Lower leg skin (tissue), 4 donors: ENCODE data around the gene LRRC14B. TPM values are rescaled to one million over a fixed set of nuclear protein-coding genes. Genes with fewer than 3 reads are reported as not detected.

Experiments used
- DNase-seq, 2 donors: peaks; one replicate each; pipeline ENCODE4 v3.0.0-alpha.2; 2019; ENCODE audit warnings: low spot score in 2 of 2
- H3K4me3 ChIP-seq: fragments of 200-600 bp; sonication (generic); 2 replicates; pipeline ENCODE4 v1.5.1; 2017; ENCODE audit warnings: mild to moderate bottlenecking, low read depth; ENCODE audit not compliant: poor library complexity, severe bottlenecking
- POLR2A ChIP-seq, 2 donors: fragments of 450-650 bp; IDR thresholded peaks; one replicate each; pipeline ENCODE4 v1.6.1; 2016 to 2017; ENCODE audit warnings: antibody characterized with exemption in 2 of 2, mild to moderate bottlenecking in 1 of 2, moderate library complexity in 1 of 2
- WGBS, 2 donors: methylation state at CpG; one replicate each; pipeline ENCODE4 v1.1.5; 2018; 5-methylcytosine and 5-hydroxymethylcytosine counted together
- intact Hi-C: fragments of 100-400 bp; cut with DNase I; formaldehyde crosslinking; loops from one replicate; pipeline ENCODE4 v1.15.0; 2023; ENCODE audit warnings: low total_unique reads
- total RNA-seq, 4 donors: library from RNA; depleted of rRNA; stranded (reverse); fragments of >200 nt; gene quantifications; one replicate each; pipeline ENCODE4 v1.1.0, GENCODE V29; 2016
- TF ChIP-seq, protein P1 (sequence below), 3 donors: fragments of 450-650 bp; IDR thresholded peaks; one replicate each; pipeline ENCODE4 v1.5.1; 2016; ENCODE audit warnings: antibody characterized with exemption in 3 of 3, mild to moderate bottlenecking in 3 of 3, moderate library complexity in 2 of 3

LRRC14B gene
- total RNA-seq, 4 donors from 2014 or later, result not detected

DNA sequence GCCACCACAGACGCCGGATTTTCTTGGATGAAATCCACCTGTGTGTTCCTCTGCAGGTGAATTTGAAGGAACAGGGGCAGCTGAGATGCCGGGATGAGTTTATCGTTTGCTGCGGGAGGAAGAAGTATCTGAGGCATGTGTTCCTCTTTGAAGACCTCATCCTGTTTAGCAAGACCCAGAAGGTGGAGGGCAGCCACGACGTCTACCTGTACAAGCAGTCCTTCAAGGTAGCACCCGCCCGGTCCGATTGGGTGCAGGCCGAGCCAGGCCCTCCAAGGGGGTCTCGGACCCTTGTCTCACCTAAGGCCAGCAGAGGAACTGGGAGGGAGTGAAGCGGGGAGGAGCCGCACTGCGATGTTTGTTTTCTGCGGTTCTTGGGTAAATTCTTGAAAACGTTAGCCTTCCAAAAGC is 18.4 kb upstream of the LRRC14B start:
- DNase-seq, result peak in 1 of 2 donors; percentile 69
- intact Hi-C loops, result no loop called here
- H3K4me3 ChIP-seq, result no peak overlapping the region
- WGBS, 2 donors, result 82 to 84% methylated on average over 17 of the region's 17 CpGs
- TF ChIP-seq, protein P1, sequence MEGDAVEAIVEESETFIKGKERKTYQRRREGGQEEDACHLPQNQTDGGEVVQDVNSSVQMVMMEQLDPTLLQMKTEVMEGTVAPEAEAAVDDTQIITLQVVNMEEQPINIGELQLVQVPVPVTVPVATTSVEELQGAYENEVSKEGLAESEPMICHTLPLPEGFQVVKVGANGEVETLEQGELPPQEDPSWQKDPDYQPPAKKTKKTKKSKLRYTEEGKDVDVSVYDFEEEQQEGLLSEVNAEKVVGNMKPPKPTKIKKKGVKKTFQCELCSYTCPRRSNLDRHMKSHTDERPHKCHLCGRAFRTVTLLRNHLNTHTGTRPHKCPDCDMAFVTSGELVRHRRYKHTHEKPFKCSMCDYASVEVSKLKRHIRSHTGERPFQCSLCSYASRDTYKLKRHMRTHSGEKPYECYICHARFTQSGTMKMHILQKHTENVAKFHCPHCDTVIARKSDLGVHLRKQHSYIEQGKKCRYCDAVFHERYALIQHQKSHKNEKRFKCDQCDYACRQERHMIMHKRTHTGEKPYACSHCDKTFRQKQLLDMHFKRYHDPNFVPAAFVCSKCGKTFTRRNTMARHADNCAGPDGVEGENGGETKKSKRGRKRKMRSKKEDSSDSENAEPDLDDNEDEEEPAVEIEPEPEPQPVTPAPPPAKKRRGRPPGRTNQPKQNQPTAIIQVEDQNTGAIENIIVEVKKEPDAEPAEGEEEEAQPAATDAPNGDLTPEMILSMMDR (IDR thresholded peaks at IDR 0.05), result no peak
- no peak for TF ChIP-seq POLR2A (IDR thresholded peaks at IDR 0.05)

DNA sequence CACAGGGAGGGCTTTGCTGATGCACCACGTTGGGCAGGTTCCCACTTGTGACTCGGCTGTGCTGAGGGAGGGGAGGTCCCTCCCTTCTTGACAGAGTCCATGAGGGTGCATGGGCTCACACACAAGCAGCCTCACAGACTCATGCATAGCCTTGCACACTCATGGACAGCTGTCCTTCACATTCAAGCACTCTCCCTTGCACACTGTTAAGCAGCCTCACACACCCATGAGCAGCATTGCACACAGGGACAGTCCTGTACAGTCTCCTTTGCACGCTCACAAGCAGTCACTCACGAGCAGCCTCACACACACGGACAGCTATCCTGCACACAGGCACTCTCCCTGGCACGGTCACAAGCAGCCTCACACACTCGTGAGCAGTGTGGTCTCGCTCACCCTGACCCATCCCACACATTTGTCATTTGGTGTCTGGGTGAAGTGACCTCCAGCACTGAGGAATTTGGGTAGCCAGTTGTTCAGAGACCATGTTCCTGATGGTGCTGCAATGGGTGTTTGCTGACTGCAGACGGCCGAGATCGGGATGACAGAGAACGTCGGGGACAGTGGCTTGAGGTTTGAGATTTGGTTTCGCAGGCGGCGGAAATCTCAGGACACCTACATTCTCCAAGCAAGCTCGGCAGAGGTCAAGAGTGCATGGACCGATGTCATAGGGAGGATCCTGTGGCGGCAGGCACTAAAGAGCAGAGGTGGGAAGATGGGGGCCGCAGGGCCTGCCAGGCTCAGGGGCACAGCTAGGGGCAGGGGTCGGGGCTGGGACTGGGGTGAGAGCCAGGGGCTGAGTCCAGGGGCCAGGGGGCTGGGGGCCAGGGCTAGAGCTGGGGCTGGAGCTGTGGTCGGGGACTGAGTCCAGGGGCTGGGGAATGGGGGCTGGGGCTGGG is 17.7 kb upstream of the LRRC14B start:
- intact Hi-C loops, result no loop called here
- H3K4me3 ChIP-seq, result no peak overlapping the region
- no peak for TF ChIP-seq POLR2A (IDR thresholded peaks at IDR 0.05)
- TF ChIP-seq, protein P1 (IDR thresholded peaks at IDR 0.05), result no peak
- peak in 1 of 2 donors; percentile 68 for DNase-seq
- WGBS, 2 donors, result 81 to 82% methylated on average over 22 of the region's 22 CpGs

DNA sequence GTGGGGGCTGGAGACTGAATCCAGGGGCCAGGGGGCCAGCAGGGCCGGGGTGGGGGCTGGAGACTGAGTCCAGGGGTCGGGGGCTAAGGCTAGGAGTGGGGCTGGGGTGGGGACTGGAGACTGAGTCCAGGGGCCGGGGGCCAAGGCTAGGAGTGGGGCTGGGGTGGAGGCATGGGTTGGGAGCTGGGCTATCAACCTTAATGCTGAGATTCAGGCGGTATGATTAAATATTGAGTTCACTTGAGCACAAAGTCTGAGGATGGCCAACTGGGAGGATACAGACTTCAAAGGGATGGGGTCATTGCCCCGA is 17.0 kb upstream of the LRRC14B start:
- H3K4me3 ChIP-seq, result no peak overlapping the region
- DNase-seq, result peak in 1 of 2 donors; percentile 75
- 83 to 97% methylated on average over 4 to 5 of the region's 5 CpGs for WGBS, 2 donors
- TF ChIP-seq, protein P1 (IDR thresholded peaks at IDR 0.05), result no peak
- no peak for TF ChIP-seq POLR2A (IDR thresholded peaks at IDR 0.05)
- intact Hi-C loops, result no loop called here

DNA sequence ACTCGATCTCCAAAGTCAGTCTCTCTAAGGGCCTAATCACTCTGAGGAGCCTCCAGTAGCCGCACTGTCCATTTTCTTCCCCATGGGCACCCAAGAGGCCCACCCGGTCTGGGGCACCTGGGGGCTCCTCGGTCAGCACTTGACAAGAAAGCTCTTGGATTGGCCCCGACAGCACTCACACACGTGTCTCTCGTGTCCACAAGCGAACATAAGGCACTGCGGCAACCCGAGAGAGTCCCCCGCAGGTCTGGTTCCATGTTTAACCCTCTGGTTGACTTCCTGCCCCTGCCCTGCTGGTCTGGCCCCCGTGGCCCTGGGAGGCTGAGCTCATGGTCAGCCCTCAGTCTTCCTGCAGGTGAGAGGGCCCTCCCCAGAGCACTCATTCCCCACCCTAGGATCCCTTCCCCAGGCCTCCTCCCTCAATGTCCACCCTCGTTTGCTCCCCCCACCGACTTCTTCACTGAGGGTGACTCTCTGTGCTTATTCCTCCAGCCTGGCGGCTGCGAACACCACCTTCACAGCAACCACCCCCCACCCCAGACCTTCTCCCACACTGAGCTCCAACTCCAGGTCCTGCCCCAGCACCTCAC is 16.3 kb upstream of the LRRC14B start:
- 90% methylated on average over 16 of the region's 16 CpGs for WGBS, 2 donors
- DNase-seq, result no peak
- no peak for TF ChIP-seq POLR2A (IDR thresholded peaks at IDR 0.05)
- TF ChIP-seq, protein P1 (IDR thresholded peaks at IDR 0.05), result no peak
- H3K4me3 ChIP-seq, result no peak overlapping the region
- intact Hi-C loops, result no loop called here

DNA sequence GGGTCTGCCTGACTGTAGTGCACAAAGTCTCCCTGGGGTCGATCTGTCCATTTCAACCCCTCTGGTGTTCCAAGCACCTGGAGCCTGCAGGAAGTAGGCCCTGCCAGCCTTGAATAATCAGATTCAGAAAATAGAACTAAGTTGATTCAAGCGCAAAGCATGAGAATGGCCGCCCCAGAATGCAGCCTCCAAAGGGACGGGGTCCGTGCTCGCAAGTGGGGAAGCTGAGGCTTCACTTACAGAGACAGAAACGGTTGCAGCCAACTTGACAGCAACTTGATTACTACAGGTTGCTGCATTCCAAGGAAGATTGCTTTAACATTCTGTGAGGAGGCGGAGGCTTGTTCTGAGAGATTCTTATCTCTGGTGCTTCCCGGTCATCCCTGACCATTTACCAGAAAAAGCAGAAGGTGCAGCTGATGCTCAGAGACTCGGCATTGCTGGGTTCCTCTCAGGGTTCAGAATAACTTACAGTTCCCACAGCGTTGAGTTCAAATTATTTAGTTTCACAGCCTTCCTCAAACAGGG is 14.9 kb upstream of the LRRC14B start:
- WGBS, 2 donors, result 75 to 81% methylated on average over 11 of the region's 11 CpGs
- H3K4me3 ChIP-seq, result no peak overlapping the region
- intact Hi-C loops, result no loop called here
- DNase-seq, result no peak
- no peak for TF ChIP-seq POLR2A (IDR thresholded peaks at IDR 0.05)
- TF ChIP-seq, protein P1 (IDR thresholded peaks at IDR 0.05), result no peak
